ENCODE data around the gene GJB3.
"Not testable (repeated sequence)": the region's sequence is repeated elsewhere in the genome, so short reads cannot be mapped to it uniquely, and the experiment has no call there.

GJB3 gene

DNA sequence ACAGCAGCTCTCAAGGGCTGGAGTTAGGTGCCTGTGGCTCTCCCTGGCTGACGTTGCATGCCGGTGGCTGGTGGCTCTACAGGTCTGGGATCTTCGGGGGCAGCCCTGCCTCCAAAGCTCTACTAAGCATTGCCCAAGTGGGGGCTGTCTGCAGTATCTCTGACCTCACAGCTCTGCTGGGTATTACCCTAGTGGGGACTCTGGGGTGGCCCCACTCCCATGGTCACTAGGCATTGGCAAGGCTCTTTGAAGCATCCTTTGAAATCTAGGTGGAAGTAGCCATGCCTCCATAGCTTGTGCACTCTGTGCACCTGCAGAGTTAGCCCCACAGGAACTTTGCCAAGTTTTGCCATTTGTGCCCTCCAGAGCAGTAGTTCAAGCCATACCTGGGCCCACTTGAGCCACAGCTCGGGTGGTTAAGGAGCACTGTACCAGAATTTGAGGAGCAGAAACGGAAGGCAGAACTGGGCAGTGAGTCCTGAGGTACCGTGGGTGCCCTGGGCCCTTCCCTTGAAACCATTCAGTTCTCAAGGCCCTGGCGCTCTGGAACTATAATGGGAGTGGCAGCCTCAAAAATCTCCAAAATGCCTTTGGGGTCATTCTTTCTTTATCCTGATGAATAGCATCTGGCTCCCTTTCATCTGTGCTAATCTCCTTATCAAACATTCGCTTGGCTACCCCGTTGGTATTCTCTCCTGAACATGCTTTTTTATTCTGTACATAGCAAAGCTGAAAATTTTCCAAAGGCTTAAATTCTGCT, 27.2 kb downstream of the GJB3 start:
- in situ Hi-C loops (cut with MboI; ENCODE audit: low pct_unique_long_range_greater_than_20kb, low sequenced_read_pairs), result no loop called here
- DNase-seq, result no peak

DNA sequence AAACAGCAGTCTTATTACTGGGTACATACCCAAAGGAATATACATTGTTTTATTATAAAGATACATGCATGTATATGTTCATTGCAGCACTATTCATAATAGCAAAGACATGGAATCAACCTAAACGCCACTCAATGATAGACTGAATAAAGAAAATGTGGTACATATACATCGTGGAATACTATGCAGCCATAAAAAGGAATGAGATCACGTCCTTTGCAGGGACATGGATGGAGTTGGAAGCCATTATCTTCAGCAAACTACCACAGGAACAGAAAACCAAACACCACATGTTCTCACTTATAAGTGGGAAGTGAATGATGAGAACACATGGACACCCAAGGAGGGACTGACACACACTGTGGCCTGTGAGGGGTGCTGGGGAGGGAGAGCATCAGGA, 29.8 kb downstream of the GJB3 start:
- in situ Hi-C loops (cut with MboI; ENCODE audit: low pct_unique_long_range_greater_than_20kb, low sequenced_read_pairs); DNase-seq: not testable (repeated sequence)

DNA sequence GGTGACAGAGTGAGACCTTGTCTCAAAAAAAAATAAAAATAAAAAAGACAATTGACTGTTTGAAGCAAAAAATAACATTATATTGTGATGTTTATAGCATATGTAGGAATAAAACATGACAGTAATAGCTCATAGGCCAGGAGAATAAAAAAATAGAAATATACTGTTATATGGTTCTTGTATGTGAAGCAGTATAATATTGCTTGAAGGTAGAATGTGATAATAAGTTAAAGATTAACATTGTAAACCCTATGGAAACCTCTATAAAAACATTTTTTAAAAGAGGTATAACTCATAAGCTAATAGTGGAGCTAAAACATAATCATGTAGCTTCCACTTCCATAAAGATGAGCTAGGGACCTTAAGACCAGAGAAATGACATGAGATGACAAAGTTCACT, 35.3 kb downstream of the GJB3 start:
- in situ Hi-C loops (cut with MboI; ENCODE audit: low pct_unique_long_range_greater_than_20kb, low sequenced_read_pairs), result no loop called here
- DNase-seq, result no peak

DNA sequence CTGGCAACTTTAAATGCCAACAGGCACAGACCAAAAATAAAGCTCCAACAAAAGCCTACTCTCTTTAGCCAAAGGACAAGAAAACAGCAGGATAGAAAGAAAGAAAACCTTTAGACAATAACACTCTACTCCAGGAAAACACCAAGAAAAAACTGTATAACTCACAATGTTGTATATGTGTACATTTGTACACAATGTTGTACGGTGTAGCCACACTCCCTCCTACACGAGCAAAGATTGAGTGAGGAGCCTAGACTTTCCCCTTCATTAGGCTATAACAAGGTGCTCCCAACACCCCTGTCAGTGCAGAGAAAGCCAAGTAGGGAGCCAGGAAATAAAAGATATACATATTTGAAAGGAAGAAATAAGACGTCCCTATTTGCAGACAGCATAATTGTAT, 35.8 kb downstream of the GJB3 start:
- in situ Hi-C loops (cut with MboI; ENCODE audit: low pct_unique_long_range_greater_than_20kb, low sequenced_read_pairs), result no loop called here
- no peak for DNase-seq

DNA sequence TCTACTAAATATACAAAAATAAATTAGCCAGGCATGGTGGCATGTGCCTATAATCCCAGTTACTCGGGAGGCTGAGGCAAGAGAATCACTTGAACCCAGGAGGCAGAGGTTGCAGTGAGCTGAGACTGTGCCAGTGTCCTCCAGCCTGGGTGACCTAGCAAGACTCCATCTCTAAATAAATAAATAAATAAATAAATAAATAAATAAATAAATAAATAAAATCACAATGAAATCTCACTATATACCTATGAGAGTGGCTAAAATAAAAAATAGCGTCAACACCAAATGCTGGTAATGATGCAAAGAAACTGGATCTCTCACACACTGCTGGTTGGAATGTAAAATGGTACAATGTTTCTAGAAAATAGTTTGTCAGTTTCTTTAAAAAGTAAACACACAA, 37.8 kb downstream of the GJB3 start:
- in situ Hi-C loops (cut with MboI; ENCODE audit: low pct_unique_long_range_greater_than_20kb, low sequenced_read_pairs); DNase-seq: not testable (repeated sequence)

DNA sequence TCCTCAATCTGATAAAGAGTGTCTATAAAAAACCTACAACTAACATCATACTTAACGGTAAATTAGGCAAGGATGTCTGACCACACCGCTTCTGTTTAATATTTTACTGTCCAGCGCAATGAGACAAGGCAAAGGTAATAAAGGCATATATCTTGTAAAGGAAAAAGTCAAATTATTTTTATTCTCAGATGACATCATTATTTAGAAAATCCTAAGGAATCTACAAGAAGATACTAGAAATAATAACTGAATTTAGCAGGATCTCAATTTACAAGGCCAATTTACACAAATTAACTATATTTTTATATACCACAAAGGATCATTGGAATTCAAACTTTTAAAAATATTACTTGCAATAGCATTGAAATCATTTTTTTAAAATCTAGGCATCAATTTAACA, 41.2 kb downstream of the GJB3 start:
- in situ Hi-C loops (cut with MboI; ENCODE audit: low pct_unique_long_range_greater_than_20kb, low sequenced_read_pairs), result no loop called here
- no peak for DNase-seq

DNA sequence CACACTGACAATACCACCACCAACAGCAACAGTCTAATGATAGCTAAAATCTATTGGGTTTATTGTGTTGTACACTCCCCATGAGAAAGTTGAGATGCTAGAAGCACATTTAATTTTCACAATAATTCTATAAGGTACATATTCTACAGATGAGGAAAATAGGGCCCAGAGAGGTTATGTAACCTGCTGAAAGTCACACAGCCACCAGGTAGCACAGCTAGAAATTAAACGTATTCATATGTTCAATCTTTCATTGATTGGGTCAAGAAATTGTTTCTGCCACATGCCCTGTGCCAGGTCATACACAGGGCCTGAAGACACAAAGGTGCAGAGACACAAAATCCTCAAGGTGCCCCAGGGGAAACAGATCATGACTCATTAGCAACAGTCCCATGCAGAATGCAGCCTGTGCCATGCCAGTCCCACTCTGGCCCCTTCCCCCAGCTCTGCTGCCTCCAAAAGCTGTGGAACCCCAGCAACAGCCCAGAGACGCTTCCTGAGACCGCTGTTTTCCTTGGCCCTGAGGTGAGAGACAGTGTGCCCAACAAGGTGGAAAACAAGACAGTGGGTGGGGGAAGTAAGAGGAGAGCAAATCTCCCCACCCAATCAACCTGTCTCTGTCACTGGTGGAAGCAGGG, 43.9 kb downstream of the GJB3 start:
- no peak for DNase-seq
- in situ Hi-C loops (cut with MboI; ENCODE audit: low pct_unique_long_range_greater_than_20kb, low sequenced_read_pairs), result no loop called here

DNA sequence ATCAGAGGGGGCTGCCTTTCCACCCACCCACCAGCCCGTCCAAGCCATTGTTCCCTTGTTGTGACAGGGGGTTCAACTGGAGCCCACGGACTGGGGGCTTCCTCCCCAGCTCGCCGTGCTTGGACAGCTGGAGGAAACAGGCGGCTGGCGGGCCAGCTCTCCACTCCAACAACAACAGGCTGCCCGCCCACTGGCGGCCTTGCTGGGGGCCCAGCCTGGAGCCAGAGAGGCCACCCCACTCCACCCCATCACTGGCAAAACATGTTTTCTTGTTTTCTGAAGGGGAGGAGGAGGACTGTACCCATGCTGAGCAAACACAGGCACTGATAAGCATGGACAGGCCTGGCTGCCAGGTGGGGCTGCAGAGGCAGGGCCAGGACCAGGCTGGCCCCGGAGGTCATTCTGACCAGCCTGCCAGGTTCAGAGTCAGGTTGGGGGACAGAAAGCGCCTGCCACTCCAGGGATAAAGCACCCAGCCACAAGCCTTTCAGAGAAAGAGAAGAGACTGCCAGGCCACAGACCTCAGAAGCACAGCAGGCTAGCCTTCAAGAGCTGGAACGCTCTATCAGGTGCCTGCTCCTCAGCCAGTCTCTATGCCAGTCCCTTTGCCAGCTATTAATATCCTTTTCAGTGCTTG, 44.6 kb downstream of the GJB3 start:
- in situ Hi-C loops (cut with MboI; ENCODE audit: low pct_unique_long_range_greater_than_20kb, low sequenced_read_pairs), result no loop called here
- DNase-seq, result no peak

DNA sequence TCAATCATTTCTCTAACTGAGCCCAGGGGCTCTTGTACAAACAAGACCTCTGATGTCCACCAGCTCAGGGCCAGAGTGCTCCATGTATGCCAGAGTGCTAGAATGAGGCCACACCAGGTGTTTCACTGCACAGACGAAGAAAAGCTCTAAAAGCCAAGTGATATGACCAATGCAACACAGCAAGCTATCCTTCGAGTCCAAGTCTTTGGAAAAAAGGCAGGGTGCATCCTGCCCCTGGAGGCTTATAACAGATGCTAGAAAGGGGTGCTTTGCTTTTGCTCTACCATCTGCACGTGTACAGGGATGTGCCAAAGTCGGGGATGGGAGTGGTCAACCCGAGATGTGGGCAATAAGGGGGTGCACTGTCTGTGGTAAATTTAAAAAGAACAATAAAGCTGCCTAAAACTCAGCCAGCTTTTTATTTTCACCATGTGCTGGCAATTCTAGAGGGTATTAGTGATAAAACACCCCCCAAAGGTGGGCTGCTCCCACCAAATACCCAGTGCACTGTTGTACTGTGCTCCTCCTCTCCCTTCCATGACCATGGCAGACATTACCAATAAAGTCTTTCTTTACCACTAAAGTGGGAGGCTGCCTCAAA, 46.4 kb downstream of the GJB3 start:
- in situ Hi-C loops (cut with MboI; ENCODE audit: low pct_unique_long_range_greater_than_20kb, low sequenced_read_pairs), result no loop called here
- DNase-seq, result no peak

DNA sequence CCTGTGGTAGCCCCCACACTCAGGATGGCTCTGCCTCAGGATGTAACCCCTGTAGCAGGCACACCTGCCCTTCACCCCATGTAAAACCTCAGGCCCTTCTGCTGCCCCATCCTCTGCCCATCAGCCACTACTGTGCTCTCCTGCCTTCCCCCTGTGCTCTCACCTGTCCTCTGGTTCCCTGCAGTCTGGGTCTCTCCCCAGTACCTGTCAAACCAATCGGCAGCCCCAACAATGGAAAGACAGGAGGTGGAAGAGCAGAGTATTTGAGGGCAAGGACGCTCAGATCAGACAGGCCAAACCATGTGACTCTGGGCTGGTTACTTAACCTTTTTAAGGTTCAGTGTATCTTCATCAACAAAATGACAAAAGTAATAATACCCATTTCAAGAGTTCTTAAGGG, 47.6 kb downstream of the GJB3 start:
- DNase-seq, result no peak
- in situ Hi-C loops (cut with MboI; ENCODE audit: low pct_unique_long_range_greater_than_20kb, low sequenced_read_pairs), result no loop called here

DNA sequence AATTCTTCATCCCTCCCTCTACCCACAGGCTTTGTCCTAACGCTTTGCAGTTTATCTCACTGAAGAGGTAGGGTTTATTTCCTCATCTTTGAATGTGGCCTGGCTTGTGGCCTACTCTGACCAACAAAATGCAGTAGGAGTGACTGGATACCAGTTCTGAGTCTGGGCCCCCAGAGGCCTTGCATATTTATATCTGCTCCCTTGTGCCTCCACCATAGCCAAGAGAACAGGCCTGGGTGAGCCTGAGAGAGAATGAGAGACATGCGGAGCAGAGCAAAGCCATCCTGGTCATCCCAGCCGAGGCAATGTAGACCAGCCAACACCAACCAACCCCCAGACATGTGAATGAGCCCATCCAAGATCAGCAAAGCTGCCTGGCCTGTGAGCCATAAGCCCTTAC, 48.2 kb downstream of the GJB3 start:
- DNase-seq, result no peak
- in situ Hi-C loops (cut with MboI; ENCODE audit: low pct_unique_long_range_greater_than_20kb, low sequenced_read_pairs), result no loop called here

DNA sequence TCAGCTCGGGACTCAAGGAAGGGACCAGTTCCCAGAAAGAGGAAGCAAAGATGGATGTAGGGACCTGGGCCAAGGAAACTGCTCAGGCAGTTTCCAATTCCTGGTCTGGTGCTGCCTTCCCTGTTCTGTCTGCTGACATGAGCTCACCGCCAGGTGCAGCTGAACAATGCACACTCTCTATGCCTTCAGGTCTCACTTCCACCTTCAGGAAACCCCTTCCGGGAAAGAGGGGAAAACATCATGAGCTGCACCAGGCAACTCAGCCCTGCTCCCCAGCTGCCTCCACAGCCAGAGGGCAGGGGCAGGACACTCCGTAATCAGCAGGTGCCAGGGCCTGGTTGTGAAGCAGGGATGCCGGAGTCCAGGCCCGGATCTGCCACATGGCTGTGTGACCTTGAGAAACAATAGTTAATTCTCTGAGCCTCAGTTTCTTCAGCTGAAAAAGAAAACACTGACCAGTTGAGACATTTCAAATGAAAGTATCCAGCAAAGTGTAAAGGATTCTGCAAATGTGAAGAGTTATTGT, 50.8 kb downstream of the GJB3 start:
- no peak for DNase-seq
- in situ Hi-C loops (cut with MboI; ENCODE audit: low pct_unique_long_range_greater_than_20kb, low sequenced_read_pairs), result no loop called here

DNA sequence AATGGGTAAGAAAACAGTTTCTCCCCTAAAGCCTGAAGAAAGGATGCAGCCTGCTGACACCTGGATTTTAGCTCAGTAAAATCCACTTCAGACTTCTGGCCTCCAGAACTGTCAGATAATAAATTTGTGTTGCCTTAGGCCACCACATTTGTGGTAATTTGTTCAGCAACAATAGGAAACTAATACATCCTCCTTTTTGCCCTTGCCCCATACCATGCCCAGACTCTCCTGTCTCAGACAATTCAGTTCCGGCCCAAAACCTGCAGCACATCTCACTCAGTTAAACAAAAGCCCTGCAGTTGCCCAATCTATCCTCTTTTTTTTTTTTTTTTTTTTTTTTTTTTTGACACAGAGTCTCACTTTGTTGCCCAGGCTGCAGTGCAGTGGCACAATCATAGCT, 52.7 kb downstream of the GJB3 start:
- in situ Hi-C loops (cut with MboI; ENCODE audit: low pct_unique_long_range_greater_than_20kb, low sequenced_read_pairs), result no loop called here
- no peak for DNase-seq
